Measurements from ENCODE around the gene TACR1. TPM values are rescaled to one million over a fixed set of nuclear protein-coding genes. Genes with fewer than 3 reads are reported as not detected.

The TACR1 gene
- total and polyA plus RNA-seq, 7 donors = 0.03 to 0.37 (median 0.13) TPM

DNA sequence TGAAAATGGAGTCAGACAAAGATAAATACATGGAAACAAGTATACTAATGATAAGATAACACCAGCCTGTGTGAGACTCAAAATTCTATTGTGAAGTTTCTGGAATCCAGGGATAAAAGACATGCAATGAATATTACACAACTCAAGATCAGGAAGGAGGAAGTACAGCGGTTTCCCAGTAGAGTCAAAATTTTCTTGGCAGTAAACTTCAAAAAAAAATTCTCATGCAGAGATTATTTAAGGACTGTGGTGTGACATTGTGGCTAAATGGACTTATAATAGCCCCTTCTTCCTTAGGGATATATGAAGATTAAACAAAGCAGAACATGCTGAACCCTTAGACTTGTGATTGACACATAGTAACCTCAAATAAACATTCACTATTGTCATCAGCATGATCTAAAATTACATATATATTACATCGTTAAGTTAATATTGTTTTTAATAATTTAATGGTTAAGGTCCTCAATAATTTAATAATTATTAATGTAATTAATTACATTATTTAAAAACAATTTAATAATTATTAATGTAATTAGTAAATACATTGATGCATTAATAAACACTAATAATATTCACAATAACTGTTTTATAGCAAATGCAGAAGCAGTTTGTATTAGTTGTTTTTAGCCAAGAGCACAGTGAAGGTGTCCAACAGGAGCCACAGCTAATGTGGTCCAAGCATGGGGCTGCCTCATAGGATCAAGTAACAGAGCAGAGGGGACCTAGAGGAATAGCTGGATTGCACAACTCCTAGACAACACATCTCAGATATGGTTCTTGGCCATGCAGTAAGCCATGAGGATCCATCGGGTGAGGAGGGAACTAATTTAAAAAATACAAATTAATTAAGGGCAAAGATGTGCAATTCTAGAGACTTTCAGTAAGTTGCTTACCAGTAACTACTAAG is 163.6 kb downstream of the TACR1 start:
- no peaks in the 10 kb centered on the region for H3K9me3 ChIP-seq
- no peak for TF ChIP-seq CTCF (IDR thresholded peaks at IDR 0.05)
- H3K36me3 ChIP-seq (ENCODE audit: insufficient read depth in 1 of 2, low read depth in 1 of 2) = no peaks in the 10 kb centered on the region
- H3K4me1 ChIP-seq = peaks cover 4% of the 10 kb centered on the region
- no peak overlapping the region for H3K4me3 ChIP-seq
- intact Hi-C loops (cut with DNase I) = no loop called here
- DNase-seq (no peak), ATAC-seq (peak in 1 of 4 donors; percentile 33)
- WGBS, 3 donors = 62 to 68% (median 68%) methylated on average over 3 of the region's 3 CpGs
- no peak overlapping the region for H3K27ac ChIP-seq
- H3K27me3 ChIP-seq (ENCODE audit: insufficient read depth in 3 of 3, low read length in 2 of 3) = no peaks in the 10 kb centered on the region

- no peaks in the 10 kb centered on the region for H3K9me3 ChIP-seq
- H3K27me3 ChIP-seq (ENCODE audit: insufficient read depth in 3 of 3, low read length in 2 of 3) = no peaks in the 10 kb centered on the region
- no peak overlapping the region for H3K27ac ChIP-seq
- 72 to 76% (median 76%) methylated on average over 2 of the region's 2 CpGs for WGBS, 3 donors
- H3K4me3 ChIP-seq = no peak overlapping the region
- H3K4me1 ChIP-seq = peaks cover 4% of the 10 kb centered on the region
- no peak for ATAC-seq
- DNase-seq = no peak
- intact Hi-C loops (cut with DNase I) = no loop called here
- no peak for TF ChIP-seq CTCF (IDR thresholded peaks at IDR 0.05)
- no peaks in the 10 kb centered on the region for H3K36me3 ChIP-seq (ENCODE audit: insufficient read depth in 1 of 2, low read depth in 1 of 2)
These were observed 165.8 kb downstream of the TACR1 start for GRCh38 chr2:75033516-75033915.

DNA sequence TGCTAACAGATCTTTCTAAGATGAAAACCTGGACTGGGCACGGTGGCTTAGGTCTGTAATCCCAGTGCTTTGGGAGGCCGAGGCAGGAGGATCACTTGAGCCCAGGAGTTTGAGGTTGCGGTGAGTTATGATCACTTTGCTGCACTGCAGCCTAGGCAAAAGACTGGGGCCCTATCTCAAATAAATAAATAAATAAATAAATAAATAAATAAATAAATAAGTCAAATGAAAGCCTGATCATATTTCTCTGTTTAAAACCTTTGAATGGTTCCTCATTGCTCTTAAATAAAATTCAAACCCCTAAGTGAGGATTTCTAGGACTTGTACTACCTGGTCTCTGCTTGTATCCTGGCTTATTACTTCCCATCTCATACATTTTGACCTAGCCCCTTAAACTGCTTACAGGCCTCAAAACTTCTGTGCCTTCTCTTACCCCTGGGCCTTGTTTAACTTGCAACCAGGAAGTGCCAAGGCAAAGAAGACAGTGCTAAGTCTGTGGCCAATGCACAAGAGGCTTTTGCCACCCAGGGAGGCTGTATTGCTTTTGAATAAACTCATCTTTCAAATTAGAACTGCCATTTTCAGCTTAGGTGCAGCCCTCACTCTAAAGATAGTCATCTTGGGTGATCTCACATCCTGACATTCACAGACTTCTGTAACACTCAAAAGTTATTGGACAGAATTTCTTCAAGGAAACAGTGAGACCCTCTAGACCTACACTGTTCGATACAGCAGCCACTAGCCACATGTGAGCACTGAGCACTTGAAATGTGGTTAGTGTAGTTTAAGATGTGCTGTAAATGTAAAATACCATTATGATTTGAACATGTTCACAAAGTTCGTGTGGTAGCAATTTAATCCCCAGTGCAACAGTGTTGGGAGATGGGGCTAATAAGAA is 167.2 kb downstream of the TACR1 start:
- Histone ChIP-seq H3K4me3 (no peak overlapping the region), H3K4me1 (peaks cover 4% of the 10 kb centered on the region), H3K27ac (no peak overlapping the region), H3K36me3 (ENCODE audit: insufficient read depth in 1 of 2, low read depth in 1 of 2) (no peaks in the 10 kb centered on the region), H3K9me3 (no peaks in the 10 kb centered on the region), H3K27me3 (ENCODE audit: insufficient read depth in 3 of 3, low read length in 2 of 3) (no peaks in the 10 kb centered on the region)
- TF ChIP-seq CTCF (IDR thresholded peaks at IDR 0.05) = no peak
- DNase-seq (no peak), ATAC-seq (no peak)
- WGBS, 3 donors = 80 to 86% (median 84%) methylated on average over 5 of the region's 5 CpGs
- intact Hi-C loops (cut with DNase I) = no loop called here

- Histone ChIP-seq H3K4me1 (peaks cover 4% of the 10 kb centered on the region), H3K4me3 (no peak overlapping the region), H3K9me3 (no peaks in the 10 kb centered on the region), H3K36me3 (ENCODE audit: insufficient read depth in 1 of 2, low read depth in 1 of 2) (no peaks in the 10 kb centered on the region), H3K27ac (no peak overlapping the region), H3K27me3 (ENCODE audit: insufficient read depth in 3 of 3, low read length in 2 of 3) (no peaks in the 10 kb centered on the region)
- intact Hi-C loops (cut with DNase I) = no loop called here
- DNase-seq (no peak), ATAC-seq (no peak)
- 88 to 99% (median 94%) methylated on average over 6 of the region's 6 CpGs for WGBS, 3 donors
- TF ChIP-seq CTCF (IDR thresholded peaks at IDR 0.05) = no peak
These were observed 168.1 kb downstream of the TACR1 start for GRCh38 chr2:75031171-75031570.

Measured in psoas muscle (tissue), 8 donors.